Erythroblast (primary cell): ENCODE results near the gene MAD1L1.

Experiments
- GATA1 ChIP-seq: IDR thresholded peaks from 2 replicates; pipeline ENCODE4 v1.6.1; 2011; ENCODE audit warnings: low read depth, mild to moderate bottlenecking, control low read depth, low read length, moderate library complexity
- POLR2A ChIP-seq: IDR thresholded peaks from 2 replicates; pipeline ENCODE4 v1.6.1; 2011; ENCODE audit warnings: mild to moderate bottlenecking, low read length

DNA sequence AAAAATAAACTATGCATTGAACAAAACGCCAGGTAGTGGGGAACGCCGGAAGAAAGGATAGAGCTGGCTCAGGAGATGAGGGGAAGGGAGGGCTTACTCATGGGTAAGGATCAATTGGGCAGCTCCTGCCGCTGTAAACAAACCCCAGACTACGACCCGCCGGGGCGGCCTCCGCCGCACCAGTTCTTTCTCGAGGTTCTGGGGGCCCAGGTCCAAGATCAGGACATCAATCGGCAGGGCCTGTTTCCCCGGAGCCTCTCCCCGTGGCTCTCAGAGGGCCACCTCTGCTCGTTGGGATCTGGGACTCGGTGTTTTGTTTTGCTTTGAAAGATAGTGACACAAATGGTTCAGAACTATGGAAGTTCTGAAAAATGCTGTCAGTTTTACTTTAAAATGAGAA is 422.2 kb downstream of the MAD1L1 start:
- no peak for TF ChIP-seq POLR2A
- TF ChIP-seq GATA1: no peak
